ENCODE results near the gene ZNF253. TPM values are rescaled to one million over a fixed set of nuclear protein-coding genes. Genes with fewer than 3 reads are reported as not detected.
"Not testable (repeated sequence)": the region's sequence is repeated elsewhere in the genome, so short reads cannot be mapped to it uniquely, and the experiment has no call there.

Gene ZNF253
- total and polyA plus RNA-seq, 9 donors, result 9.1 to 20.3 (median 15.1) TPM

DNA sequence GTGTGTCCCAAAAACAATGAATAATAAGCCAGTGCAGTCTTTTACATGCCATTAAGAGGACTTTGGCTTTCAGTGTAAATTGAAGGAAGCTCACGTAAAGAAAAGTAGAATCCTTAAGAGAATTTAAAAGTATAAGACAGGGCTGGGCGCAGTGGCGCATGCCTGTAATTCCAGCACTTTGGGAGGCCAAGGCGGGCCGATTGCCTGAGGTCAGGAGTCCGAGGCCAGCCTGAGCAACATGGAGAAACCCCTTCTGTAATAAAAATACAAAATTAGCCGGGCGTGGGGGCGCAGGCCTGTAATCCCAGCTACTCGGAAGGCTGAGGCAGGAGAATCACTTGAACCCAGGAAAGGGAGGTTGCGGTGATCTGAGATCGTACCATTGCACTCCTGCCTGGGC lies 17.9 kb upstream of the ZNF253 start:
- H3K36me3 ChIP-seq, result no peaks in the 10 kb centered on the region
- no peaks in the 10 kb centered on the region for H3K9me3 ChIP-seq
- TF ChIP-seq, protein P1, sequence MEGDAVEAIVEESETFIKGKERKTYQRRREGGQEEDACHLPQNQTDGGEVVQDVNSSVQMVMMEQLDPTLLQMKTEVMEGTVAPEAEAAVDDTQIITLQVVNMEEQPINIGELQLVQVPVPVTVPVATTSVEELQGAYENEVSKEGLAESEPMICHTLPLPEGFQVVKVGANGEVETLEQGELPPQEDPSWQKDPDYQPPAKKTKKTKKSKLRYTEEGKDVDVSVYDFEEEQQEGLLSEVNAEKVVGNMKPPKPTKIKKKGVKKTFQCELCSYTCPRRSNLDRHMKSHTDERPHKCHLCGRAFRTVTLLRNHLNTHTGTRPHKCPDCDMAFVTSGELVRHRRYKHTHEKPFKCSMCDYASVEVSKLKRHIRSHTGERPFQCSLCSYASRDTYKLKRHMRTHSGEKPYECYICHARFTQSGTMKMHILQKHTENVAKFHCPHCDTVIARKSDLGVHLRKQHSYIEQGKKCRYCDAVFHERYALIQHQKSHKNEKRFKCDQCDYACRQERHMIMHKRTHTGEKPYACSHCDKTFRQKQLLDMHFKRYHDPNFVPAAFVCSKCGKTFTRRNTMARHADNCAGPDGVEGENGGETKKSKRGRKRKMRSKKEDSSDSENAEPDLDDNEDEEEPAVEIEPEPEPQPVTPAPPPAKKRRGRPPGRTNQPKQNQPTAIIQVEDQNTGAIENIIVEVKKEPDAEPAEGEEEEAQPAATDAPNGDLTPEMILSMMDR (IDR thresholded peaks at IDR 0.05), result no peak
- TF ChIP-seq EP300 (IDR thresholded peaks at IDR 0.05), result no peak
- H3K27me3 ChIP-seq, result no peaks in the 10 kb centered on the region
- DNase-seq, result no peak
- WGBS, 3 donors, result 92 to 96% (median 92%) methylated on average over 12 of the region's 12 CpGs
- H3K4me3 ChIP-seq, result no peak overlapping the region
- no peaks in the 10 kb centered on the region for H3K4me1 ChIP-seq (ENCODE audit: insufficient read depth)
- intact Hi-C loops (cut with DNase I), result no loop called here
- no peak overlapping the region for H3K27ac ChIP-seq

DNA sequence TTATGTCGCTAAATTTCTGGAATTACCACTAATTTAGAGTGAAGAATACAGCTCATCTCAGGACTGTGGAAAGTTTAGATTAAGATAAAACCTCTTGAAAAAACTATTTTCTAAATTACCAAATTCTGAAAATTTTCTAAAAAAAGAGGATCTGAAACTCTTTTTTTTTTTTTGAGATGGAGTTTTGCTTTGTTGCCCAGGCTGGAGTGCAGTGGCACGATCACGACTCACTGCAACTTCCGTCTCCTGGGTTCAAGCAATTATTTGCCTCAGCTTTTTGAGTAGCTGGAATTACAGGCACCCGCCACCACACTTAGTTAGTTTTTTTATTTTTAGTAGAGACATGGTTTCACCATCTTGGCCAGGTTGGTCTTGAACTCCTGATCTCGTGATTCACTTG lies 16.6 kb upstream of the ZNF253 start:
- Histone ChIP-seq H3K4me3 (no peak overlapping the region), H3K4me1 (ENCODE audit: insufficient read depth) (no peaks in the 10 kb centered on the region), H3K36me3 (no peaks in the 10 kb centered on the region), H3K27ac (no peak overlapping the region), H3K9me3 (no peaks in the 10 kb centered on the region), H3K27me3 (no peaks in the 10 kb centered on the region)
- intact Hi-C loops (cut with DNase I), result no loop called here
- 94 to 97% (median 96%) methylated on average over 6 of the region's 6 CpGs for WGBS, 3 donors
- DNase-seq, result no peak
- TF ChIP-seq EP300 (IDR thresholded peaks at IDR 0.05), result no peak
- no peak for TF ChIP-seq POLR2A (IDR thresholded peaks at IDR 0.05)
- TF ChIP-seq, protein P1 (IDR thresholded peaks at IDR 0.05), result no peak

DNA sequence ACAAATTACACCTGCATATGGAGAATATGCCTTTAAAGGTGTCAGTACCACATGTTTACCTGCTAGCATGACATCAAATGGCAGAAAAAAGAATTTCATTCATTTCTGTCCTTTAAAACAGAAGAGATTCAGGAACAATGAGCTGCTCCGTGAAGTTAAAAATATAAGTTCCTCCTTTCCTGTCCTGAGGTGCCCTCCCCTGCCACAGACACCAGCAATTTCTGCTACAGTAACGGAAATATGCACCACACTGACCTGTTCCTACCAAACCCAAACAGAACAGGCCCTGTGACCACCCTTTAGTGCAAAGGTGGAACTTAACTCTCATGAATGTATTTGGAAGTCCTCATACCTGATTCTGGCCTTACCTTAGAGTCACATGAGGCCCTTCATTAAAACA lies 13.9 kb upstream of the ZNF253 start:
- H3K36me3 ChIP-seq; H3K27ac ChIP-seq; intact Hi-C loops (cut with DNase I); H3K4me1 ChIP-seq (ENCODE audit: insufficient read depth); H3K9me3 ChIP-seq; H3K4me3 ChIP-seq; DNase-seq; H3K27me3 ChIP-seq: not testable (repeated sequence)
- WGBS, 3 donors, result 77 to 87% (median 83%) methylated on average over 2 of the region's 2 CpGs

DNA sequence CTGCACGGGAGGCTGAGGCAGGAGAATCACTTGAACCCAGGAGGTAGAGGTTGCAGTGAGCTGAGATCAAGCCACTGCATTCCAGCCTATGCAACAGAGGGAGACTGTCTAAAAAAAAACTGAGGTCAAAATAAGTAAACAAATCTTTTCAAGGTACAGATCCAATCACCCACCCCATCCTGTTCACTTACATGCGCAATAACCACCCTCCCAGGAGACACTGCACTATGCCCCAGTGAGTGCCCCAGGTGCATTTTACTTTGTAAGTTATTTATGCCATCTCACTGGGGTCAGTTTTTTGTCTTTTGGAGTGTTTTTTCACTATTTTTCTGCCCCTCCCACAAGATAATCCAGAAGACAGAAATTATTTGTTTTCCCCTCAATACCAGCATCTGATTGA lies 6.9 kb upstream of the ZNF253 start:
- no peaks in the 10 kb centered on the region for H3K4me1 ChIP-seq (ENCODE audit: insufficient read depth)
- no peak for DNase-seq
- no peak overlapping the region for H3K27ac ChIP-seq
- H3K9me3 ChIP-seq, result no peaks in the 10 kb centered on the region
- no peak overlapping the region for H3K4me3 ChIP-seq
- TF ChIP-seq EP300 (IDR thresholded peaks at IDR 0.05), result no peak
- no peak for TF ChIP-seq POLR2A (IDR thresholded peaks at IDR 0.05)
- TF ChIP-seq, protein P1 (IDR thresholded peaks at IDR 0.05), result no peak
- H3K27me3 ChIP-seq, result no peaks in the 10 kb centered on the region
- WGBS, 3 donors, result 95 to 97% (median 95%) methylated on average over 2 of the region's 2 CpGs
- intact Hi-C loops (cut with DNase I), result no loop called here
- H3K36me3 ChIP-seq, result no peaks in the 10 kb centered on the region

DNA sequence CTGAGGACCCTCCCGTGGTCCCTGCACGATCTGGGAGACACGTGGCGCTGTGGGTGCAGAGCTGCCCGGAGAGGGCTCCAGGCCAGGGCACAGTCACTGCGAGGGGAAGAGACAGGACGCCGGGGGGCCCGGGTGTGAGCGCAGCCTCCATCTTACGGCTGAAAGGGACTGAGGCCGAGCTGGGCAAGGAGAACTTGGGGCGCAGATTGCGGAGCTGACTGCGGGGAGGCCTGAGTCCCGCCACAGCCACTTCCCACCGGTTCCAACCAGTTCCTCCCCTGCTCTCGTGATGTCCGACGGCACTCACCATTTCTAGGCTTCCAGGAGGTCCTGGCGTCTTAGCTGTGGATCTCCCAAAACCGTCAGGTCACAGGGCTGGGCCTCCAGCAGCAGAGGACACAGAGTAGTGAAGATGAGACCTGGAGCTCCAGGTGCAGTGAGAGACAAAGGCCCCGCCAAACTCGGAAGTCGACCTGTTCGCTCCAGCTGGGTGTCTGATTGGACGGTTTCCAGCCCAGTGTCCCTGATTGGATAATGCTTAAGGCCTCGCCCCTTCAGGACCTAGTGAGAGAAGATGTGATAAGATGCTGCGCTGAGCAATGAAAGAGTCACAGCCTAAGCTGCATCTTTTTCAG lies 4.8 kb upstream of the ZNF253 start:
- no peak for TF ChIP-seq EP300 (IDR thresholded peaks at IDR 0.05)
- no peak for TF ChIP-seq POLR2A (IDR thresholded peaks at IDR 0.05)
- TF ChIP-seq, protein P1 (IDR thresholded peaks at IDR 0.05), result no peak
- Histone ChIP-seq H3K27ac (no peak overlapping the region), H3K36me3 (no peaks in the 10 kb centered on the region), H3K9me3 (no peaks in the 10 kb centered on the region), H3K27me3 (no peaks in the 10 kb centered on the region), H3K4me3 (no peak overlapping the region), H3K4me1 (ENCODE audit: insufficient read depth) (peaks cover 1% of the 10 kb centered on the region)
- 19 to 32% (median 25%) methylated on average over 29 of the region's 29 CpGs for WGBS, 3 donors
- intact Hi-C loops (cut with DNase I), result no loop called here
- DNase-seq, result no peak

All from ovary (tissue), 9 donors.